Esophagus muscularis mucosa (tissue), 4 donors: ENCODE results near the gene TMCO2. TPM values are rescaled to one million over a fixed set of nuclear protein-coding genes. Genes with fewer than 3 reads are reported as not detected.

Experiments
- DNase-seq: peaks from one replicate; pipeline ENCODE4 v3.0.0-alpha.2; 2017; ENCODE audit errors: extremely low spot score
- H3K27ac ChIP-seq, 4 donors: fragments of 200-600 bp; sonication (generic); replicated peaks in 1 of 4; 1 replicate in 3 of 4; 2 replicates in 1 of 4; pipeline ENCODE4 v1.5.1; 2016 to 2019; ENCODE audit warnings: mild to moderate bottlenecking in 1 of 4
- H3K27me3 ChIP-seq, 4 donors: fragments of 200-600 bp; sonication (generic); one replicate each; pipeline versions ENCODE4 v1.5.1 to v1.6.0; 2016 to 2019
- H3K36me3 ChIP-seq, 4 donors: fragments of 200-600 bp; sonication (generic); one replicate each; pipeline ENCODE4 v1.5.1; 2016 to 2019
- H3K4me1 ChIP-seq, 4 donors: fragments of 200-600 bp; sonication (generic); one replicate each; pipeline ENCODE4 v1.5.1; 2016 to 2019
- H3K4me3 ChIP-seq, 4 donors: fragments of 200-600 bp; sonication (generic); 1 replicate in 2 of 4; 2 replicates in 2 of 4; pipeline ENCODE4 v1.5.1; 2016 to 2019; ENCODE audit warnings: mild to moderate bottlenecking in 4 of 4, moderate library complexity in 1 of 4
- H3K9me3 ChIP-seq, 4 donors: fragments of 200-600 bp; sonication (generic); 1 replicate in 3 of 4; 2 replicates in 1 of 4; pipeline ENCODE4 v1.5.1; 2016 to 2019
- EP300 ChIP-seq: sonication (generic); formaldehyde crosslinking; IDR thresholded peaks from one replicate; pipeline ENCODE4 v1.6.1; 2017; ENCODE audit warnings: antibody characterized with exemption
- POLR2A ChIP-seq: fragments of 450-650 bp; IDR thresholded peaks from one replicate; pipeline ENCODE4 v1.6.1; 2017; ENCODE audit warnings: antibody characterized with exemption, moderate library complexity, mild to moderate bottlenecking, low read depth
- POLR2AphosphoS5 ChIP-seq, 2 donors: sonication (generic); formaldehyde crosslinking; IDR thresholded peaks; one replicate each; pipeline ENCODE4 v1.6.1; 2017; ENCODE audit warnings: antibody characterized with exemption in 2 of 2
- WGBS: methylation state at CpG from one replicate; pipeline ENCODE4 v1.1.5; 2018; 5-methylcytosine and 5-hydroxymethylcytosine counted together
- intact Hi-C: fragments of 100-400 bp; cut with DNase I; formaldehyde crosslinking; loops from one replicate; pipeline ENCODE4 v1.15.1; 2023
- total RNA-seq, 4 donors: library from RNA; depleted of rRNA; stranded (reverse); fragments of >200 nt; gene quantifications; one replicate each; pipeline versions ENCODE4 v1.1.0 to v1.2.1, GENCODE V29; 2016
- TF ChIP-seq, protein P1 (sequence below), 3 experiments: fragments of 200-600 bp in 2 of 3; fragments of 450-650 bp in 1 of 3; sonication (generic) in 2 of 3; IDR thresholded peaks; one replicate each; pipeline ENCODE4 v1.5.1; 2017 to 2019; ENCODE audit warnings: antibody characterized with exemption in 3 of 3, mild to moderate bottlenecking in 2 of 3, moderate library complexity in 1 of 3

TMCO2 gene
- total RNA-seq, 4 donors from 2014 or later, result not detected

- Histone ChIP-seq H3K36me3 (peaks cover 37 to 81% (median 54%) of the 10 kb centered on the region in 4 donors), H3K9me3 (no peaks in the 10 kb centered on the region), H3K4me1 (peaks cover 19 to 79% (median 57%) of the 10 kb centered on the region in 4 donors), H3K27ac (peak overlapping the region; percentile 75 to 82 (median 81)), H3K4me3 (no peak overlapping the region), H3K27me3 (no peaks in the 10 kb centered on the region)
- intact Hi-C loops, result no loop called here
- TF ChIP-seq POLR2A (no peak), POLR2AphosphoS5 (IDR thresholded peaks at IDR 0.05) (no peak), EP300 (no peak)
- TF ChIP-seq, protein P1, sequence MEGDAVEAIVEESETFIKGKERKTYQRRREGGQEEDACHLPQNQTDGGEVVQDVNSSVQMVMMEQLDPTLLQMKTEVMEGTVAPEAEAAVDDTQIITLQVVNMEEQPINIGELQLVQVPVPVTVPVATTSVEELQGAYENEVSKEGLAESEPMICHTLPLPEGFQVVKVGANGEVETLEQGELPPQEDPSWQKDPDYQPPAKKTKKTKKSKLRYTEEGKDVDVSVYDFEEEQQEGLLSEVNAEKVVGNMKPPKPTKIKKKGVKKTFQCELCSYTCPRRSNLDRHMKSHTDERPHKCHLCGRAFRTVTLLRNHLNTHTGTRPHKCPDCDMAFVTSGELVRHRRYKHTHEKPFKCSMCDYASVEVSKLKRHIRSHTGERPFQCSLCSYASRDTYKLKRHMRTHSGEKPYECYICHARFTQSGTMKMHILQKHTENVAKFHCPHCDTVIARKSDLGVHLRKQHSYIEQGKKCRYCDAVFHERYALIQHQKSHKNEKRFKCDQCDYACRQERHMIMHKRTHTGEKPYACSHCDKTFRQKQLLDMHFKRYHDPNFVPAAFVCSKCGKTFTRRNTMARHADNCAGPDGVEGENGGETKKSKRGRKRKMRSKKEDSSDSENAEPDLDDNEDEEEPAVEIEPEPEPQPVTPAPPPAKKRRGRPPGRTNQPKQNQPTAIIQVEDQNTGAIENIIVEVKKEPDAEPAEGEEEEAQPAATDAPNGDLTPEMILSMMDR (IDR thresholded peaks at IDR 0.05), result no peak
- DNase-seq, result no peak
These were observed 20.5 kb downstream of the TMCO2 start for GRCh38 chr1:40268211-40268610.

DNA sequence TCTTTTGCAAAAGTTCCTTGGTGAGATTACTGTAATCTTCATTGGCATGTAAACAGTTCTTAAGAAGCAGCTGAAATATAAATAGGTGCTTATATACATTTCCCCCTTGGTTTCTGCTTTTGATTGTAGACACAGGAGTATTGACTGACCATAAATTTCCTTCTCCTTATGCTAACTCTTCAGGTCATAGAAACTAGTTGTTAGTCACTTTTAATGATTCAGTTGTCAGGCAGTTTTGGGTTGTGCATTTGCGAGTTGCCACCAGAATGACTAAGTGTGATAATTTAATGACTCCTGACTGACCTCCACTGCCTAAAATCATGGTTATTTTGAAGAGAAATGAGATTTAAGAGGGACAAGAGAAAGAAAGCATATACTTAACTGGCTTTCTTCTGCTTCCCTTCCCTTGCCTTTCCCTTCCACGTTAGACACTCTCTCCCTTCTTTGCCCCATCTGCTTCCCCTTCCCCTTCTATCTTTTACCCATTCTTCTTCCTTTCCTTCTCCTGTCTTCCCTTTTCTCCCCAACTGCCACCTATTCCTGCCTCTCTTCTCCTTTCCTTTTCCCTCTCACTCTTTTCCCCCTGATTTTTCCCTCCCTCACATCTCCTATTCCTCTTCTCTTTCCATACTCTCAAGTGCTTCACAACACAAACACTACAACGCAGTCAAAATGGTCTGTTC, 22.6 kb downstream of the TMCO2 start:
- H3K36me3 ChIP-seq, result peaks cover 39 to 77% (median 55%) of the 10 kb centered on the region in 4 donors
- DNase-seq, result no peak
- H3K27ac ChIP-seq, result no peak overlapping the region
- intact Hi-C loops, result no loop called here
- TF ChIP-seq POLR2A, result no peak
- no peak for TF ChIP-seq POLR2AphosphoS5 (IDR thresholded peaks at IDR 0.05)
- no peak for TF ChIP-seq EP300
- TF ChIP-seq, protein P1 (IDR thresholded peaks at IDR 0.05), result no peak
- WGBS, result 66% methylated on average over 3 of the region's 3 CpGs
- no peaks in the 10 kb centered on the region for H3K27me3 ChIP-seq
- peaks cover 13 to 58% (median 37%) of the 10 kb centered on the region in 4 donors for H3K4me1 ChIP-seq
- H3K9me3 ChIP-seq, result no peaks in the 10 kb centered on the region
- H3K4me3 ChIP-seq, result no peak overlapping the region

DNA sequence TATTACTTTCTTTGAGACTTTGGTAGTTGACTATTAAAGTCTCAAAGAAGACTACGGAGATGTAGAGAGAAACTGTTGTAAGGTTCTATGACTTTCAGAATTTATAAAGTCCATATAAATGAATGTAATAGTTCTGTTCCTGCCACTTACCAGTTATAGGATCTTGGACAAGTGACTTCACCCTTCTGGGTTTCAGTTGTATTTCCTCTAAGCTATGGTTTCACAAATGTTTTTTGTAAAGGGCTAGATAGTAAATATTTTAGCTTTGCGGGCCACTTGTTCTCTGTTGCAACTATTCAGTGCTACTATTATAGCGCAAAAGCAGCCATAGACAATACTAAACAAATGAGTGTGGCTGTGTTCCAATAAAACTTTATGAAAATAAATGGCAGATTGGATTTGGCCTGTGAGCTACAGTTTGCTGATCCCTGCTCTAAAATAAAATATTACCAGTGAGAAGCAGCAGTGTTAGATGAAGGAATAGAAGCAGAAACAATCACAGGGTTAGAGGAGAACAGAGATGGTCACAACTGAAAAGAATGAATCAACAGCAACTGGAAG, 25.0 kb downstream of the TMCO2 start:
- no peak overlapping the region for H3K4me3 ChIP-seq
- intact Hi-C loops, result no loop called here

GRCh38 chr1:40273547-40274166, 25.9 kb downstream of the TMCO2 start:
- intact Hi-C loops, result no loop called here
- Histone ChIP-seq H3K9me3 (no peaks in the 10 kb centered on the region), H3K27me3 (no peaks in the 10 kb centered on the region), H3K4me1 (peaks cover 5 to 24% (median 6%) of the 10 kb centered on the region in 4 donors), H3K36me3 (peaks cover 31 to 78% (median 57%) of the 10 kb centered on the region in 4 donors), H3K4me3 (no peak overlapping the region), H3K27ac (no peak overlapping the region)
- no peak for DNase-seq
- WGBS, result 90% methylated on average over 4 of the region's 4 CpGs
- no peak for TF ChIP-seq POLR2AphosphoS5 (IDR thresholded peaks at IDR 0.05)

More for the DNA sequence above, 25.0 kb downstream of the TMCO2 start:
- Histone ChIP-seq H3K36me3 (peaks cover 39 to 86% (median 63%) of the 10 kb centered on the region in 4 donors), H3K27ac (no peak overlapping the region), H3K27me3 (no peaks in the 10 kb centered on the region), H3K9me3 (no peaks in the 10 kb centered on the region), H3K4me1 (peaks cover 8 to 34% (median 14%) of the 10 kb centered on the region in 4 donors)
- TF ChIP-seq EP300 (no peak), POLR2AphosphoS5 (IDR thresholded peaks at IDR 0.05) (no peak), POLR2A (no peak)
- TF ChIP-seq, protein P1 (IDR thresholded peaks at IDR 0.05), result no peak
- DNase-seq, result no peak
- 98% methylated on average over 3 of the region's 3 CpGs for WGBS

DNA sequence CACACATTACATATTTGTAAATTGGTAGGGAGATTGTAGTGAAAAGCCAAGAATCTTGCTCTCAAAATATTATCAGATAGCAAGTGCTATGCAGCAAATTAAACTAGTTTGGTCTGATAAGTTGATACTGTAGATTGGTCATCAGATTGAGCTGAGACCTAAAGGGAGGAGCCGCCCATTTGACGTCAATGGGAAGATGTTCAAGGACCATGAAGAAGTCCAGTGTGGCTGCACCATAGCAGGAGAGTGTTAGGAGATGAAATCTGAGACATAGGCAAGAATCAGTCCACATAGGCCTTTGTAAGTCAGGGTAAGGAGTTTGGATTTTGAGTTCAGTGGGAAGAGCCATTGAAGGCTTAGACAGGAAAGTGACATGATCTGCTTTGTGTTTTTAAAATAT, 26.6 kb downstream of the TMCO2 start:
- Histone ChIP-seq H3K4me3 (no peak overlapping the region), H3K4me1 (peaks cover 0 to 20% (median 3%) of the 10 kb centered on the region in 4 donors), H3K27me3 (no peaks in the 10 kb centered on the region), H3K9me3 (no peaks in the 10 kb centered on the region), H3K36me3 (peaks cover 25 to 78% (median 55%) of the 10 kb centered on the region in 4 donors), H3K27ac (no peak overlapping the region)
- intact Hi-C loops, result no loop called here
- 88% methylated on average over 2 of the region's 2 CpGs for WGBS
- TF ChIP-seq, protein P1 (IDR thresholded peaks at IDR 0.05), result no peak
- TF ChIP-seq POLR2A (no peak), POLR2AphosphoS5 (IDR thresholded peaks at IDR 0.05) (no peak), EP300 (no peak)
- DNase-seq, result no peak
